ENCODE results near the gene BCLAF1. TPM values are rescaled to one million over a fixed set of nuclear protein-coding genes. Genes with fewer than 3 reads are reported as not detected.

The BCLAF1 gene
- total RNA-seq: 220 and 268 TPM in 2 replicates

GRCh38 chr6:136289579-136290409, at the start of gene BCLAF1:
Gene BCLAF1, minus strand, starts transcription at chr6:136289846. Its CDS starts 9,980 bp downstream, at chr6:136279866.

DNA sequence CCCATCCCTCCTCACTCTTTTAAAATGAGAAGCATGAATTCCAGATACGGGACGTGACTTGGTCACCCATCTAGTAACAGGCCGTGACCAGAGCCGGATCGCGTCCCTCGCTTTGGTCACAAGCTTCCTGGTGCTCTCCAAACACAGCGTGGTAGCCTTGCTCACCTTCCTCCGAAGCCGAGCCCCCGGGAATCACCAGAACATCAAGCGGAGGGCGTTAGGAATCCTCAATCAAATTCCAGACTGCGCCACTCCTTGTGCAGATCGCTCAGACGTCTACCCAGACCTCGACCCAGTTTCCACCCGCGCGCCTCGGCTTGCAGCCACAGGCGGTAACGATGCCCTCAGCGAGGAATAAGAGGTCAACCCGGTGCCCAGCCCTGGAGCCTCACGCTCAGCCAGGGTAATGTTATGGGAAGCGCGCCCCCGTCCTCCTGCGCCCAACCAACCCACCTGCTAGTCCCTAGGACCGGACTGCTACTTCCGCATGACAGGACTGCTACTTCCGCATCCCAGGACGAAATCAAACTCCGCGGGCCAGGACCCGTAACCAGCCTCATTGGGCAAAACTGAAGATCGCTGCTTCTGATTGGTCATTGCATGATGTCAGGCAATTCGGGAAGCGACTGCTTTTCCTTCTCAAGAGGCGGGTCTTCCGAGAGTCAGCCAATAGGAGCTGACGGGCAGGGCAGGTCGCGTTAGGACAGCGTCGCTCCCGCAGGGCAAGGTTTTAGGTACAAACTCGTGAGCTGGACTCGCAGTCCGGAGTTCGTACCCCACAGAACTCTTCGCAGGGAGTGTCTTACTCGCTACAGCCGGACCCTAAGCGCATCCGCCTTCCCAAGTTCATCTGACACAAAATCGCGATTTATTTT, 39.6 kb downstream of the BCLAF1 start, which contains the start of gene MTFR2:
TSS of gene MTFR2 (minus strand) at position 501 of the 875 bp plus-strand sequence. CDS start 1,212 bp downstream, outside the sequence.

Small RNAs within 50 kb of the gene (small RNA-seq; reads per million reads assigned to genes)
- gene AL023284.1: 0.35 reads per million

Other genes starting within 250 kb of the BCLAF1 start
- gene MTFR2, start 39.5 kb downstream of the BCLAF1 start, total RNA-seq: 8.0 and 9.0 TPM in 2 replicates

All from thoracic aorta endothelial cell (primary cell).